ENCODE results near the gene EPB42.

- TF ChIP-seq ZNF449 (tag by site-specific recombination; IDR thresholded peaks at IDR 0.05) (no peak), ZNF561 (tag by site-specific recombination; IDR thresholded peaks at IDR 0.05; ENCODE audit: borderline replicate concordance) (no peak), CTCF (tag by site-specific recombination; IDR thresholded peaks at IDR 0.05) (no peak), ZNF548 (tag by site-specific recombination; IDR thresholded peaks at IDR 0.05) (no peak), ZNF645 (tag by site-specific recombination; IDR thresholded peaks at IDR 0.05) (no peak), ZNF404 (tag by site-specific recombination; IDR thresholded peaks at IDR 0.05) (no peak), ZNF175 (tag by site-specific recombination; IDR thresholded peaks at IDR 0.05) (no peak), ZBTB10 (tag by site-specific recombination; IDR thresholded peaks at IDR 0.05) (no peak), KLF10 (tag by site-specific recombination; IDR thresholded peaks at IDR 0.05) (no peak), HOXD13 (CRISPR knock-in tag; IDR thresholded peaks at IDR 0.05; ENCODE audit: borderline replicate concordance) (no peak), ZNF274 (IDR thresholded peaks at IDR 0.05; ENCODE audit: low read length) (no peak), ZNF274 (tag by site-specific recombination; IDR thresholded peaks at IDR 0.05; ENCODE audit: borderline replicate concordance) (no peak)
Observed at GRCh38 chr15:43212299-43212698, 8.5 kb downstream of the EPB42 start.
